Loucy (cell line): ENCODE measurements around the gene SCRN1.

Experiments used
- H2AFZ ChIP-seq: fragments of 200-600 bp; sonication (generic); 2 replicates; pipeline ENCODE4 v1.6.0; 2016; ENCODE audit warnings: antibody characterized with exemption, mild to moderate bottlenecking, low read length, moderate library complexity
- H3F3A ChIP-seq: fragments of 200-600 bp; 2 replicates; pipeline ENCODE4 v1.6.0; 2016; ENCODE audit warnings: antibody characterized with exemption, low read depth, mild to moderate bottlenecking
- H3K27me3 ChIP-seq: fragments of 200-600 bp; sonication (generic); 2 replicates; pipeline ENCODE4 v1.6.1; 2014; ENCODE audit warnings: low read length, mild to moderate bottlenecking; ENCODE audit not compliant: insufficient read depth, poor library complexity, severe bottlenecking
- H3K36me3 ChIP-seq: fragments of 200-600 bp; sonication (generic); 2 replicates; pipeline ENCODE4 v1.6.1; 2016; ENCODE audit warnings: low read length; ENCODE audit not compliant: insufficient read depth
- H3K4me1 ChIP-seq: fragments of 200-600 bp; sonication (generic); 2 replicates; pipeline ENCODE4 v1.5.1; 2014; ENCODE audit warnings: low read length, mild to moderate bottlenecking; ENCODE audit not compliant: insufficient read depth, poor library complexity, severe bottlenecking
- H3K4me2 ChIP-seq: fragments of 200-600 bp; sonication (generic); 2 replicates; pipeline ENCODE4 v1.6.0; 2014; ENCODE audit warnings: antibody characterized with exemption, low read length, low read depth, mild to moderate bottlenecking; ENCODE audit not compliant: poor library complexity, severe bottlenecking
- H3K4me3 ChIP-seq: fragments of 200-600 bp; sonication (generic); 2 replicates; pipeline ENCODE4 v1.5.1; 2014; ENCODE audit warnings: low read length, mild to moderate bottlenecking, mixed read lengths; ENCODE audit not compliant: poor library complexity, severe bottlenecking
- H3K79me2 ChIP-seq: fragments of 200-600 bp; sonication (generic); 2 replicates; pipeline ENCODE4 v1.6.1; 2014; ENCODE audit warnings: low read length; ENCODE audit not compliant: insufficient read depth
- H3K9ac ChIP-seq: fragments of 200-600 bp; sonication (generic); 2 replicates; pipeline ENCODE4 v1.6.0; 2014; ENCODE audit warnings: mild to moderate bottlenecking, low read depth, low read length, moderate library complexity; ENCODE audit not compliant: poor library complexity, severe bottlenecking
- H3K9me2 ChIP-seq: fragments of 200-600 bp; sonication (generic); replicated peaks from 2 replicates; pipeline ENCODE4 v1.6.1; 2016; ENCODE audit warnings: low read depth, low read length, mixed read lengths
- H3K9me3 ChIP-seq: fragments of 200-600 bp; sonication (generic); 2 replicates; pipeline ENCODE4 v1.6.1; 2014; ENCODE audit warnings: mild to moderate bottlenecking, antibody characterized with exemption, low read length, low read depth; ENCODE audit not compliant: insufficient read depth
- H4K20me1 ChIP-seq: fragments of 200-600 bp; sonication (generic); 2 replicates; pipeline ENCODE4 v1.6.0; 2014; ENCODE audit warnings: antibody characterized with exemption, low read length, mild to moderate bottlenecking; ENCODE audit not compliant: insufficient read depth, poor library complexity, severe bottlenecking
- EZH2phosphoT487 ChIP-seq: fragments of 200-600 bp; IDR thresholded peaks from 2 replicates; pipeline ENCODE4 v1.6.1; 2018; ENCODE audit warnings: antibody characterized with exemption, mild to moderate bottlenecking, moderate library complexity, borderline replicate concordance
- TF ChIP-seq, protein P1 (sequence below): fragments of 200-600 bp; sonication (generic); conservative IDR thresholded peaks from 2 replicates; pipeline ENCODE4 v1.5.1; 2014; ENCODE audit warnings: mild to moderate bottlenecking, antibody characterized with exemption, low read length

Gene SCRN1

DNA sequence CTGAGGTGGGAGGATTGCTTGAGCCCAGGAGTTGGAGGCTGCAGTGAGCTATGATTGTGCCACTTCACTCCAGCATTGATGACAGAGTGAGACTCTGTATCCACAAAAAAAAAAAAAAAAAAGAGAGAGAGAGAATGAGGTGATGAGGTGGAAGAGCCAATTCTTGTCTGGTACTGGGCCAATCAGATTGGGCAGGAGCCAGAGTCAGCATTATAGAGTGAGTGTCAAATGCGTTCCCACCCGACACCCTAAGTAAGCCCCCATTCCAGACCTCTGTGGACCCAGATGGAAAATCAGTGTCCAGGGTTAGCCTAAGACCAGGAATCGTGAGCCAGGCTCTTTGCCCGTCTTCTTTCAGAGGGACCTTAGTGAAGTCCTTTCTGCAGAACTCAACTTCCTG is 99.3 kb downstream of the SCRN1 start:
- no peaks in the 10 kb centered on the region for H3K79me2 ChIP-seq
- no peaks in the 10 kb centered on the region for H3K9me3 ChIP-seq
- no peaks in the 10 kb centered on the region for H3K9me2 ChIP-seq
- H3K4me2 ChIP-seq = no peak overlapping the region
- H3K4me3 ChIP-seq = no peak overlapping the region
- no peaks in the 10 kb centered on the region for H3K4me1 ChIP-seq
- no peaks in the 10 kb centered on the region for H3K27me3 ChIP-seq
- H2AFZ ChIP-seq = no peak overlapping the region
- no peaks in the 10 kb centered on the region for H3K36me3 ChIP-seq
- H3F3A ChIP-seq = no peaks in the 10 kb centered on the region
- H3K9ac ChIP-seq = no peak overlapping the region
- TF ChIP-seq EZH2phosphoT487 = no peak
- TF ChIP-seq, protein P1, sequence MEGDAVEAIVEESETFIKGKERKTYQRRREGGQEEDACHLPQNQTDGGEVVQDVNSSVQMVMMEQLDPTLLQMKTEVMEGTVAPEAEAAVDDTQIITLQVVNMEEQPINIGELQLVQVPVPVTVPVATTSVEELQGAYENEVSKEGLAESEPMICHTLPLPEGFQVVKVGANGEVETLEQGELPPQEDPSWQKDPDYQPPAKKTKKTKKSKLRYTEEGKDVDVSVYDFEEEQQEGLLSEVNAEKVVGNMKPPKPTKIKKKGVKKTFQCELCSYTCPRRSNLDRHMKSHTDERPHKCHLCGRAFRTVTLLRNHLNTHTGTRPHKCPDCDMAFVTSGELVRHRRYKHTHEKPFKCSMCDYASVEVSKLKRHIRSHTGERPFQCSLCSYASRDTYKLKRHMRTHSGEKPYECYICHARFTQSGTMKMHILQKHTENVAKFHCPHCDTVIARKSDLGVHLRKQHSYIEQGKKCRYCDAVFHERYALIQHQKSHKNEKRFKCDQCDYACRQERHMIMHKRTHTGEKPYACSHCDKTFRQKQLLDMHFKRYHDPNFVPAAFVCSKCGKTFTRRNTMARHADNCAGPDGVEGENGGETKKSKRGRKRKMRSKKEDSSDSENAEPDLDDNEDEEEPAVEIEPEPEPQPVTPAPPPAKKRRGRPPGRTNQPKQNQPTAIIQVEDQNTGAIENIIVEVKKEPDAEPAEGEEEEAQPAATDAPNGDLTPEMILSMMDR = no peak
- no peaks in the 10 kb centered on the region for H4K20me1 ChIP-seq

DNA sequence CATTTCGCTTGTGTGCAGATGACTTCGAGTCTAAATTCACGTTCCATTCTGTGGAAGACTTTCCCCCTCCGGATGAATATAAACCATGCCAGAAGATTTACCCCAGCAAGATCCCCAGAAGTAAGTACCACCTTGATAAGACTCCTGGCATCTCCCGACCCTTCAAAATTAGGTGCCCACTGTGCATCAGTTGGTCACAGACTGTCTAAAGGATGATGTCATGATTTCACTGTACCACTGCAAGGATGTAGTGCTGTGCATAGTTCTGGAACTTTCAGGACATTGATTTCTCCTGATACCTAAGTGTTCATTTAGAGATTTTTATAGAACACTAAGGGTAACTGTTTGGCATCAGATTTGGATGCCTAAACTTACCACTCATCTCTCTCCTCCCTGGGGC is 100.3 kb downstream of the SCRN1 start:
- no peaks in the 10 kb centered on the region for H3K36me3 ChIP-seq
- no peaks in the 10 kb centered on the region for H3K9me2 ChIP-seq
- H3K79me2 ChIP-seq = no peaks in the 10 kb centered on the region
- no peaks in the 10 kb centered on the region for H3F3A ChIP-seq
- H3K9me3 ChIP-seq = no peaks in the 10 kb centered on the region
- no peaks in the 10 kb centered on the region for H3K27me3 ChIP-seq
- no peaks in the 10 kb centered on the region for H3K4me1 ChIP-seq
- H3K4me3 ChIP-seq = no peak overlapping the region
- no peaks in the 10 kb centered on the region for H4K20me1 ChIP-seq
- TF ChIP-seq, protein P1 = no peak
- TF ChIP-seq EZH2phosphoT487 = no peak
- H3K9ac ChIP-seq = no peak overlapping the region
- H2AFZ ChIP-seq = no peak overlapping the region
- H3K4me2 ChIP-seq = no peak overlapping the region

- Histone ChIP-seq H3K9ac (no peak overlapping the region), H3K9me2 (no peaks in the 10 kb centered on the region), H3K79me2 (no peaks in the 10 kb centered on the region), H3K4me1 (no peaks in the 10 kb centered on the region), H2AFZ (no peak overlapping the region), H3K9me3 (no peaks in the 10 kb centered on the region), H3K27me3 (no peaks in the 10 kb centered on the region), H3K4me3 (no peak overlapping the region), H3K36me3 (no peaks in the 10 kb centered on the region), H3K4me2 (no peak overlapping the region), H4K20me1 (no peaks in the 10 kb centered on the region), H3F3A (no peaks in the 10 kb centered on the region)
- no peak for TF ChIP-seq EZH2phosphoT487
- TF ChIP-seq, protein P1 = no peak
These were observed 101.6 kb downstream of the SCRN1 start for GRCh38 chr7:29888006-29888405.
